Astrocyte (in vitro differentiated cells and primary cell): ENCODE results near the gene PSMB1. TPM values are rescaled to one million over a fixed set of nuclear protein-coding genes. Genes with fewer than 3 reads are reported as not detected.

ENCODE experiments used
- DNase-seq: peaks from one replicate; pipeline ENCODE4 v3.0.0-alpha.2; 2010; ENCODE audit warnings: low read depth
- FAIRE-seq: peaks from 2 replicates; lab custom pipeline; 2011; peaks lifted over from hg19 to GRCh38; lab: Jason Lieb, UNC
- H2AFZ ChIP-seq: 2 replicates; pipeline ENCODE4 v1.6.0; 2012; ENCODE audit warnings: low read depth, low read length, inconsistent platforms
- H3K27ac ChIP-seq: 2 replicates; pipeline ENCODE4 v1.5.1; 2011; ENCODE audit warnings: low read depth, low read length, inconsistent platforms
- H3K27me3 ChIP-seq: 2 replicates; pipeline ENCODE4 v1.6.0; 2011; ENCODE audit warnings: low read length, inconsistent platforms; ENCODE audit not compliant: insufficient read depth
- H3K36me3 ChIP-seq: 2 replicates; pipeline ENCODE4 v1.5.1; 2011; ENCODE audit warnings: low read length, inconsistent platforms; ENCODE audit not compliant: insufficient read depth
- H3K4me1 ChIP-seq: 2 replicates; pipeline ENCODE4 v1.5.1; 2011; ENCODE audit warnings: low read length, inconsistent platforms; ENCODE audit not compliant: insufficient read depth
- H3K4me2 ChIP-seq: 2 replicates; pipeline ENCODE4 v1.6.0; 2012; ENCODE audit warnings: low read length, inconsistent platforms
- H3K4me3 ChIP-seq: 2 replicates; pipeline ENCODE4 v1.5.1; 2011; ENCODE audit warnings: low read depth, mild to moderate bottlenecking, low read length, inconsistent platforms; ENCODE audit not compliant: insufficient read depth
- H3K79me2 ChIP-seq: 2 replicates; pipeline ENCODE4 v1.6.0; 2012; ENCODE audit warnings: mild to moderate bottlenecking, low read length, inconsistent platforms; ENCODE audit not compliant: insufficient read depth
- H3K9ac ChIP-seq: 2 replicates; pipeline ENCODE4 v1.6.0; 2012; ENCODE audit warnings: mild to moderate bottlenecking, low read length, inconsistent platforms
- H3K9me3 ChIP-seq: 2 replicates; pipeline ENCODE4 v1.5.1; 2012; ENCODE audit warnings: low read depth, mild to moderate bottlenecking, low read length, inconsistent platforms; ENCODE audit not compliant: insufficient read depth
- H4K20me1 ChIP-seq: 2 replicates; pipeline ENCODE4 v1.6.0; 2012; ENCODE audit warnings: low read length, inconsistent platforms; ENCODE audit not compliant: insufficient read depth
- H3K27ac Mint-ChIP-seq: one replicate; pipeline ENCODE4 v1.8.0; 2021; ENCODE audit warnings: mild to moderate bottlenecking, mixed read lengths; ENCODE audit not compliant: unreplicated experiment
- H3K27me3 Mint-ChIP-seq: one replicate; pipeline ENCODE4 v1.8.0; 2021; ENCODE audit warnings: low read depth, mixed read lengths; ENCODE audit not compliant: unreplicated experiment
- H3K36me3 Mint-ChIP-seq: one replicate; pipeline ENCODE4 v1.8.0; 2021; ENCODE audit warnings: low read depth, mixed read lengths; ENCODE audit not compliant: unreplicated experiment
- H3K4me1 Mint-ChIP-seq: one replicate; pipeline ENCODE4 v1.8.0; 2021; ENCODE audit warnings: low read depth, mixed read lengths; ENCODE audit not compliant: unreplicated experiment
- H3K4me3 Mint-ChIP-seq: one replicate; pipeline ENCODE4 v1.8.0; 2021; ENCODE audit warnings: mild to moderate bottlenecking, moderate library complexity, mixed read lengths; ENCODE audit not compliant: unreplicated experiment
- H3K9me3 Mint-ChIP-seq: one replicate; pipeline ENCODE4 v1.8.0; 2021; ENCODE audit warnings: mild to moderate bottlenecking, mixed read lengths; ENCODE audit not compliant: unreplicated experiment
- CTCF ChIP-seq: IDR thresholded peaks from 2 replicates; pipeline ENCODE4 v1.5.1; 2011; ENCODE audit warnings: low read depth, mild to moderate bottlenecking, inconsistent platforms, low read length, moderate library complexity; ENCODE audit not compliant: insufficient read depth
- EZH2 ChIP-seq: IDR thresholded peaks from 2 replicates; pipeline ENCODE4 v1.6.1; 2012; ENCODE audit warnings: mild to moderate bottlenecking, low read length, inconsistent platforms; ENCODE audit not compliant: insufficient read depth
- total RNA-seq: library from RNA; stranded (reverse); gene quantifications from 2 replicates; pipeline ENCODE4 v1.2.1, GENCODE V29; 2021

Gene PSMB1
- total RNA-seq, 1 donor from 2014 or later = 192 TPM

DNA sequence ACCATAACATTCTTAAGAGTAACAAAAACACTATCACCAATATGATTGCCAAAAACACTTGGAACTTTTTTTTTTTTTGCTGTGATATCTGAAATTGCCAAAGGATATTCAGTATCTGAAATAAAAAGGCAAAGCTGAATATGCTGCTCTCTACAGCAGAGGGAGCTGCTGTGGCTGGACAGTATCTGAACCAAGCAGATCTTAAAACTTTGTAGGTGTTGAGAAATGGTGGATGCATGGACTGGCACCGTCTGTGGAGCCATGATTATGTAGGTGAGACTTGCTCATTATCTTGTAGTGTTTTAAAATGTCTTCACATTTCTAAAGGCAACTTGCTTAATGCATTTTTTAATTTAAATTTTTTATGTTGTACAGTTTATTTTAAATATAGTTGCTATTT lies 22.1 kb upstream of the PSMB1 start:
- no peaks in the 10 kb centered on the region for H3K27me3 ChIP-seq
- H3K4me1 ChIP-seq = no peaks in the 10 kb centered on the region
- H3K36me3 ChIP-seq = peaks cover 46% of the 10 kb centered on the region

GRCh38 chr6:170572704-170573466 lies 19.8 kb upstream of the PSMB1 start:
- H3K9me3 Mint-ChIP-seq = no peaks in the 10 kb centered on the region

More for the DNA sequence above, 22.1 kb upstream of the PSMB1 start:
- H3K4me3 Mint-ChIP-seq = no peak overlapping the region
- Histone ChIP-seq H2AFZ (no peak overlapping the region), H4K20me1 (no peaks in the 10 kb centered on the region), H3K27ac (no peak overlapping the region), H3K4me2 (no peak overlapping the region), H3K9me3 (no peaks in the 10 kb centered on the region), H3K79me2 (no peaks in the 10 kb centered on the region), H3K4me3 (no peak overlapping the region), H3K9ac (no peak overlapping the region)
- peak; percentile 18 for TF ChIP-seq CTCF
- no peak for TF ChIP-seq EZH2
- peaks cover 3% of the 10 kb centered on the region for H3K36me3 Mint-ChIP-seq
- H3K27ac Mint-ChIP-seq = no peak overlapping the region
- H3K27me3 Mint-ChIP-seq = no peaks in the 10 kb centered on the region
- FAIRE-seq (no peak), DNase-seq (no peak)
- H3K4me1 Mint-ChIP-seq = no peaks in the 10 kb centered on the region
- H3K9me3 Mint-ChIP-seq = no peaks in the 10 kb centered on the region

More at GRCh38 chr6:170572704-170573466, 19.8 kb upstream of the PSMB1 start:
- Histone ChIP-seq H3K79me2 (no peaks in the 10 kb centered on the region), H3K4me1 (no peaks in the 10 kb centered on the region), H3K9ac (no peak overlapping the region), H2AFZ (no peak overlapping the region), H3K36me3 (peaks cover 50% of the 10 kb centered on the region), H3K4me3 (no peak overlapping the region), H4K20me1 (no peaks in the 10 kb centered on the region), H3K27ac (no peak overlapping the region), H3K9me3 (no peaks in the 10 kb centered on the region), H3K4me2 (no peak overlapping the region), H3K27me3 (no peaks in the 10 kb centered on the region)
- no peak for FAIRE-seq
- Mint-ChIP-seq H3K4me3 (no peak overlapping the region), H3K27ac (no peak overlapping the region), H3K27me3 (no peaks in the 10 kb centered on the region), H3K4me1 (no peaks in the 10 kb centered on the region), H3K36me3 (peaks cover 3% of the 10 kb centered on the region)
- DNase-seq = no peak
- TF ChIP-seq CTCF (no peak), EZH2 (no peak)
